Hematopoietic multipotent progenitor cell (in vitro differentiated cells): ENCODE results near the gene SNCB. TPM values are rescaled to one million over a fixed set of nuclear protein-coding genes. Genes with fewer than 3 reads are reported as not detected.

Source experiments
- DNase-seq, 3 donors: peaks; one replicate each; pipeline ENCODE4 v3.0.0-alpha.2; 2011 to 2015; ENCODE audit warnings: low read depth in 2 of 3, low spot score in 2 of 3
- total RNA-seq: library from RNA; depleted of rRNA; stranded (reverse); fragments of >200 nt; gene quantifications from one replicate; pipeline ENCODE4 v1.2.3, GENCODE V29; 2012

SNCB gene
- total RNA-seq, 1 donor = not detected

DNA sequence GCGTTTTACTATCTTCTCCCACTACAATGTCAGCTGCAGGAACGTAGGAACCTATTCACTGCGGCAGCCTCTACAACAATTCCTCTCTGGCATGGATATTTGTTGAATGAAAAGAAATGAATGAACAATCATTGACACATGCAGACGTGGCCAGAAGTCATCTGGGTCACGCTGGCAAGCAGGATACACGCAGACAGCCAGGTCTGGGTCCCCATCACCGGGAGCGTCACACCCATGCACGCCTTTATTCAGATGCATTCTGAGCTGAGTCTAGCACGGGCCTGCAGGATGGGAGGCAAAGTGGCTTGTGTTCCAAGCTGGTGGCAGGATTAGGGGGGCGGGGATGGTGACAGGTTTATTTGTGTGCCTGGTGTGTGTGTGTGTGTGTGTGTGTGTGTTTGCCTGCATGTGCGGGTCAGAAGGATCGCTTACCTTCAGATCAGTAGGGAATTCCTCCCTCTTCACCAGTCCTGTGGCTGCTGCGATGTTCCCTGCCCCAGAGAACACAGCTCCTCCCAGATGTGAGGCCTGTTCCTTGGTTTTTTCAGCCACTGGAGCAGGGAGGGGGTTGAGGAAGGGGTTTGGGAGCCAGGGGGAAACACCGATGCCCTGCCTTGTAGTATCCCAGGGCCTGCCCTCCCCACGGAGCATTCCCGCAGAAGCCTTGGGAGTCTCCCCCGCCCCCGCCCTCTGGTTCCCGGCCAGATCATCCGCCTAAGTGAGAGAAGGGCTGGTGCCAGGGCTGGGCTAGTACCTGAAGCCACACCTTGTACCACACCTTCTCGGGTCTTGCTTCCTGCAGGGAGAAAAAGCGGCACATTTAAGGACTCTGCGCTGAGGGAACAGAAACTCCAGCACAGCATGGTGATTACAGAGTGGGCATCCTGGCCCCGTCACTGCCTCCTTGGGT, 4.1 kb downstream of the SNCB start:
- DNase-seq = no peak

- DNase-seq = no peak
Measured at GRCh38 chr5:176625512-176625911, 4.8 kb downstream of the SNCB start.

- no peak for DNase-seq
Measured at GRCh38 chr5:176624938-176625337, 5.4 kb downstream of the SNCB start.

DNA sequence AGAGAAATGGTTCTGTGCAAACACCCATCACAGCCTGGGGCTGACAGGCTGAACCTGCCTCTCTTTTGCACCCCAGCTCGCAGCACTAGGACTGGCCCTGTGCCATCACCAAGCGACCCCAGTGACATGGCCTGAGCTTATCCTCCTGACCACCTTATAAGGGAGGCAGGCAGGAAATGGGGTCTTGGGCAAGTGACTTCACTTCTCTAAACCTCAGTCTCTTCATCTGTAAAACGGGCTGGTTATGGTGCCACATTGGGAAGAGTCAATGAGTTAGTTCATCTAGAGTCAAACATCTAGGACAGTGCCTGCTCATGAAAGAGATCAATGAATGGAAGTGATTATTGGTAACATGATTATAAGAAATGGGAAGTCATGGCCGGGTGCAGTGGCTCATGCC, 6.2 kb downstream of the SNCB start:
- no peak for DNase-seq

- DNase-seq = no peak
Measured at GRCh38 chr5:176621661-176622079, 8.7 kb downstream of the SNCB start.

- DNase-seq = no peak
Measured at GRCh38 chr5:176620333-176620981, 9.9 kb downstream of the SNCB start.

GRCh38 chr5:176619569-176620332, 10.6 kb downstream of the SNCB start:
- DNase-seq = no peak

DNA sequence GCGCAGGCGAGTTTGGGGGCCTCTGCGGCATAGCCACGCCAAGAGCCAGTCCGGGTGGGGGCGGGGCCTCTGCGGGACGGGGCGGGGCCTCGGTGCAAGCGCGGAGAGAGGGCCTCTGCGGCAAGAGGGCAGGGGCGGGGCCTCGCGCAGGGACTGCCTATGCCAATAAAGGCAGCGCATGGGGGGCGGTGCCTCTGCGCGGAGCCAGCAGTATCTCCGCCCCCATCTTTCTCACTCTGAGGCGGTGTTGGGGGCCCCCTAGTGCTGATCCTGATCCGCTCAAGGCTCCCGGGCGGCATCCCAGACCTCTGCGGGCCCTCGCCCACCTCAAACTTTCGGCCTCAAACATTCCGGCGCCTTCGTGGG, 11.1 kb downstream of the SNCB start:
- peak in 2 of 3 donors; percentile 86 to 87 for DNase-seq

DNA sequence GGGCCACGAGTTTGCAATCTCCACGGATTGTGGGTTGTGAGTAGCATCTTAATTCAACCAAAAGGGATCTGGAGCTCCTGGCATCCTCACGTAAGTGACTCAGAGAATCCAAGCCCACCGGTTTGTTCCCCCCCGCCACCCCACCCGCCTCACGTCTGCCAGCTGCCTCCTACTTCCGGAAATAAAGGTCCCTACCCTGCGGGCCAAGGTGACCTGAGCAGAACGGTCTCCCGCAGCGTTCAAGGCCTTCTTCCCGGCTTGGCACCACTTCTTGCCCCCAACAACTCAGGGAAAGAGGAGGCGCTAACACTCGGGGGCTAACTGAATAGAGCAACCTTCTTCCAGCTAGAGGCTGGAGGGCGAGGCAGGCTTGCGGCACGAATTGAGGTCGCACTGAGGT, 11.6 kb downstream of the SNCB start:
- peak in 1 of 3 donors; percentile 12 for DNase-seq

- DNase-seq = no peak
Measured at GRCh38 chr5:176616511-176616910, 13.8 kb downstream of the SNCB start.

DNA sequence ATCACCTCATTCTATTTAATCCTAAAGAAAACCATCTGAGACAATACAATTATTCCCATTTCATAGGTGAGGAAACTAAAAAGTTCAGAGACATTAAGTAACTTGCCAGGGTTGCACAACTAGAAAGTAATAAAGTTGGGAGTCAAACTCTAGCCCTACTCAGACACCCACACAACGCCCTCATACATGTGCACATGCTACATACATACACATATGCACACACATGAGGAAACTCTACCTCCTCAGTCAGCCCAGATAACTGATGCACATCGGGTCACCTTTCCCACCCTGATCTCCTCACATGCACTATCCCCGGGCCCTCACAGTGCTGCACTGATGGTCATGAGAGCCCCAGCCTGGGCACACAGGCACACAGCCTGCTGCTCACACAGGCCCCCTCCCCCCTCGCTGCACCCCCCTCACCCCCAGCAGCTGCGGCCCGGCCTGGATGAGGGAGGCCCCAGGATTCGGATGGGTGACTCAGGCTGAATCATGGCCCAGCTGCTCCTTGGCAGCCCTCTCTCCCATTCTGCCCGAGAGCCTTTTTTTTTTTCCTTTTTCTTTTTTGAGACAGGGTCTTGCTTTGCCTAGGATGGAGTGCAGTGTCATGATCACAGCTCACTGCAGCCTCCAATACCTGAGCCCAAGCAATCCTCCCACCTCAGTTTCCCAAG, 15.4 kb downstream of the SNCB start:
- DNase-seq = no peak

DNA sequence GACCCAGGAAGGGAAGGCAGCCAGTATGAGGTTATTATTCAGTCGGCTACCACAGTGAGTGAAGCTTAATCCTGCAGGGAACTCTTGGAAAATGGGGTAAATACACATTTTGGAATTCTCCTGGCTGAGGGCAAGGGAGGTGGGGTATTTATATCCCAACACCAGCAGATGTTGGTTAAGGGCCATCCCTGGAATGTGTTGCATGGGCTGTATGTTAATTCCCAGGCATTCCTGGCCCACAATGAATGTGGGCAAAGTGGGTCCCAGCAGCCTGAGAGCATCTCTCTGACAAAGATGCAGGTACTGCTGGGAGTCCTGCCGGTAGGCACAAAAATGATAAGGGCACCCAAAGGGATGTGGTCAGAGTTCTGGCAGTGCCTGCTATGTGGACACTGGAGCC, 17.5 kb downstream of the SNCB start:
- no peak for DNase-seq

DNA sequence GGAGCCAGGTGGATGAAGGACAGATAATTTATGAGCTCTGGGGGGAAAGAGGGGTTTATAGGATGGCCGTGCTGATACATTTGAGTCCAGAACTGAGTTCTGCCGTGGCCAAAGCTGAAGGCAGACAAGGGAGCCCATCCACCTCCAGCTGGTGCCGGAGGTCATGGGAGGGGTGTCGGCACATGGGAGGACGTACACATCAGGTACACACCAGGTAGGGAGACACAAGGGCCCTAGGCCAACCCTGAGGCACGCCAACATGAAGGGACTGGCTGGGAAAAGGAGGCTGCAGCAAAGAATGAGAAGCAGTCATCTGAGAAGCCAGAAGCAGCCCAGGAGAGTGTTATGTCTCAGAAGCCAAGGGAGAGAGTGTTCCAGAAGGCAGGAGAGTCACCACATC, 18.3 kb downstream of the SNCB start:
- DNase-seq = no peak

DNA sequence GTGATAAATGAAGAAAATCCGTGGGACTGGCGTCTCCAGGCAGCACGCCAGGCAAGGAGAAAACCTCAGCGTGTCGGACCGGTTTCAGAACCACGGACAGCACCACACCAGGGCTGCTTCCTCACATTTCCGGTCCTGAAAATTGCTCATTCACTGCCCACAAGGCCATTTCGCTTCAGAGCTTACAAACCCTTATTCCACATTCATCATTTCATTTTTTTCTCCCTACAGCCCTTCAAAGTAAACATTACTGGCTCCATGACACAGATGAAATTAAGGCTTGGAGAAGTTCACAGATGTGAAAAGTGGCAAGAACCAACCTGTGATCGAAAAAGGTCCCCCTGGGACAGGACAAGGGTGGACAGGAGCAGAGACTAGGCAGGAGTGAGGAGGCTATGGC, 18.9 kb downstream of the SNCB start:
- peak in 2 of 3 donors; percentile 82 to 85 for DNase-seq

GRCh38 chr5:176610435-176610773, 19.9 kb downstream of the SNCB start:
- no peak for DNase-seq

DNA sequence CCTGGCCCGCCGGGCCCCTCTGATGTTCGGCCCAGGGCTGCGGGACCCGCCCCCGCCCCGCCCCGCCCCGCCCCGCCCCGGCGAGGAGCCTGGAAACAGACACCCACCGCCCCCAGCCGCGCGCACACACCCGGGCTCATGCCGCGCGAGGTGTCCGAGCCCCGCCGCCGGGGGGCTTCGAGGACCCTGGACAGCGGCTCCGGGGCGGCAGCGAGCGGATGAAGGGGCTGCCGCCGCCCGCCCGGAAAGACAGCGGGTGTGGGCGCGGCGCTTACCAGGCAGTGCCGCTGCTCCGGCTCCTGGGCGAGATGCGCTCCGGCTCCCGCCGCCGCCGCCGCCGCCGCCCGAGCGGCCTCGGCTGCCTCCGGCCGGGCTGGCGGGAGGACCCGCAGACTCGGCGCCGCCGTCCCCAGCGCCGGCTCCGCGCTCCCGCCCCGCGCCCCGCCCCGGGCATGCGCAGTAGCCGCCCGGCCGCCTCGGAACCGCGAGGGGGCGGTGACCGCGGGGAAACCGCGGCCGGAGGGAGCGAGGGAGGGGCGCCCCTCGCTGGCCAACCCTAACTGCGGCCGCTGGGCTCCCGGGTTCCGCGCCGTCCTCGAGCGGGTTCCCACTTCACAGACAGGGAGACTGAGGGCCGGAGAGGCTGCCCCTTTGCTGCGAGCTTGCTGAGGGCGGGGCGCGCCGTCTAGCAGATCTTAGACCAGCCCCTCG, 20.5 kb downstream of the SNCB start, which contains the start of gene GPRIN1:
Gene GPRIN1 (minus strand): TSS at position 433 of the 711 bp plus-strand sequence. CDS start 10,322 bp downstream, outside the sequence.
- DNase-seq = peak in 2 of 3 donors; percentile 56 to 58

- no peak for DNase-seq
Measured at GRCh38 chr5:176608937-176609723, 21.2 kb downstream of the SNCB start.

DNA sequence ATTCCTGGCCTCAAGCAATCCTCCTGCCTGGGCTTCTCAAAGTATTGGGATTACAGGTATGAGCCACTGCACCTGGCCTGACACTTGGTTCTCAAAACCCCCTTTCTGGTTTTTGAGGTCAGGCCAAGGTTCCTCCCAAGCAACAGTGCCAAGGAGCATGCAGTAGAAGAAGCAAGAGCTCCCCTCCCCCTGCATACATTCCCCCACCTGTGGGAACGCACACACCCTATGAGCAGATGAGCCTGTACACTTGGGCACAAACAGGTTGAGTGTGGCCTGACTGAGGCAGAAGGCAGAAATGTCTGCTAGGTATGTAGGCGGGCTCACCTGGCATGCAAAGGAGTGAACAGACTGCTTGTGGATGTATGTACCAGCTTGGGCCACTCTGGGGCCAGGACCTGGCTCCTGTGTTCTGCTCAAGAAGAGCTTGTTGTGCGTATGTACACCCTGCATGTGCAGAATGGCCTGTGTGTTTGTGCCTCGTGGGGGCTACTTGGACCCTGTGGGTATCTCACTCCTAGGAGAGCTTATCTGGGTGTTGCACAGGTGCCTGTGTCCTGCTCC, 22.1 kb downstream of the SNCB start:
- DNase-seq = no peak

- no peak for DNase-seq
Measured at GRCh38 chr5:176606875-176607274, 23.5 kb downstream of the SNCB start.
